ENCODE measurements around the gene PHPT1. TPM values are rescaled to one million over a fixed set of nuclear protein-coding genes. Genes with fewer than 3 reads are reported as not detected.

The PHPT1 gene
- total and polyA plus RNA-seq, 2 of the 13 experiments (the other 11 are each of a cell fraction or from before 2014, with no cell fraction given), result 189 to 192 TPM

GRCh38 chr9:136847826-136848392 lies 1.3 kb upstream of the PHPT1 start (continued):
- TF ChIP-seq ZBTB7B (CRISPR knock-in tag; IDR thresholded peaks at IDR 0.05), result peak; percentile 53
- TF ChIP-seq REPIN1 (CRISPR knock-in tag; IDR thresholded peaks at IDR 0.05; ENCODE audit: borderline replicate concordance, low read depth), result peak; percentile 35; the same call in 1 of the 2 replicates
- TF ChIP-seq ZNF841 (CRISPR knock-in tag; IDR thresholded peaks at IDR 0.05; ENCODE audit: borderline replicate concordance), result no peak
- 0 out of 2 replicates have a peak, but pooled peaks have one; percentile 50 for TF ChIP-seq ZNF296 (CRISPR knock-in tag; conservative IDR thresholded peaks at IDR 0.05)
- no peak for TF ChIP-seq ZKSCAN1 (IDR thresholded peaks at IDR 0.05; ENCODE audit: low read length)
- no peak for TF ChIP-seq MNT (IDR thresholded peaks at IDR 0.05)
- no peak for TF ChIP-seq DMAP1 (CRISPR knock-in tag; IDR thresholded peaks at IDR 0.05)
- TF ChIP-seq AHDC1 (CRISPR knock-in tag; IDR thresholded peaks at IDR 0.05; ENCODE audit: borderline replicate concordance), result no peak
- TF ChIP-seq ZFP62 (CRISPR knock-in tag; IDR thresholded peaks at IDR 0.05), result no peak
- peak; percentile 77; the same call in 1 of the 2 replicates for TF ChIP-seq ZNF619 (CRISPR knock-in tag; IDR thresholded peaks at IDR 0.05)
- TF ChIP-seq ZXDC (CRISPR knock-in tag; IDR thresholded peaks at IDR 0.05), result 0 out of 2 replicates have a peak, but pooled peaks have one; percentile 7

All from HepG2 (cell line).